HepG2 (cell line): ENCODE results near the gene ZNF229. TPM values are rescaled to one million over a fixed set of nuclear protein-coding genes. Genes with fewer than 3 reads are reported as not detected.

Source experiments
- ATAC-seq: fragments of 200-7000 bp; cut with Tn5 transposase; 3 replicates; pipeline ENCODE4 v1.9.1; 2020; ENCODE audit warnings: mild to moderate bottlenecking, moderate library complexity
- Bru-seq: library from RNA; stranded (reverse); fragments of 400-500 nt; gene quantifications from one replicate; lab custom pipeline; 2021; lab: Mats Ljungman, UMichigan
- BruChase-seq, 2 experiments: library from RNA; stranded (reverse); fragments of 400-500 nt; gene quantifications; one replicate each; lab custom pipeline; 2021; lab: Mats Ljungman, UMichigan
- BruUV-seq: library from RNA; stranded (reverse); fragments of 400-500 nt; replicated peaks from 2 replicates; lab custom pipeline; 2021; lab: Mats Ljungman, UMichigan
- CTCF ChIA-PET: fragments of 300-600 bp; formaldehyde crosslinking; extraction: SDS; loops from one replicate; lab custom pipeline; 2021; ENCODE audit warnings: low total read pairs, inconsistent platforms, low intra/inter-chr PET ratio; lab: Yijun Ruan, JAX
- POLR2A ChIA-PET: fragments of 350-600 bp; sonication (Branson Sonifier 250); formaldehyde crosslinking; loops from one replicate; lab custom pipeline; 2020; ENCODE audit warnings: antibody characterized with exemption, inconsistent platforms; lab: Yijun Ruan, JAX
- DNase-seq: peaks from one replicate; pipeline ENCODE4 v3.0.0-alpha.2; 2015; ENCODE audit warnings: low spot score
- FAIRE-seq: peaks from 3 replicates; lab custom pipeline; 2011; peaks lifted over from hg19 to GRCh38; lab: Jason Lieb, UNC
- H2AFZ ChIP-seq: one replicate; pipeline ENCODE4 v1.6.1; 2011; ENCODE audit warnings: low read length, inconsistent platforms
- H3K27ac ChIP-seq: fragments of 300-600 bp; 3 replicates; pipeline ENCODE4 v1.8.0; 2011; ENCODE audit warnings: mixed run types, mild to moderate bottlenecking, mixed read lengths, low read length, inconsistent platforms; ENCODE audit not compliant: insufficient read depth; ENCODE audit errors: extremely low read length
- H3K27me3 ChIP-seq, 2 experiments: fragments of 200-600 bp in 1 of 2; 2 replicates in 1 of 2; 3 replicates in 1 of 2; pipeline versions ENCODE4 v1.6.0 to v1.8.0; 2011; ENCODE audit warnings: low read length in 2 of 2, mild to moderate bottlenecking in 2 of 2, moderate library complexity in 2 of 2, inconsistent platforms in 1 of 2; ENCODE audit not compliant: insufficient read depth in 2 of 2, control insufficient read depth in 1 of 2
- H3K36me3 ChIP-seq, 2 experiments: fragments of 200-600 bp in 1 of 2; replicated peaks in 1 of 2; 2 replicates in 1 of 2; 3 replicates in 1 of 2; pipeline versions ENCODE4 v1.5.1 to v1.8.0; 2011; ENCODE audit warnings: low read length in 2 of 2, inconsistent platforms in 1 of 2; ENCODE audit not compliant: insufficient read depth in 2 of 2, control insufficient read depth in 1 of 2
- H3K4me1 ChIP-seq: 2 replicates; pipeline ENCODE4 v1.5.1; 2012; ENCODE audit warnings: low read length, inconsistent platforms; ENCODE audit not compliant: insufficient read depth
- H3K4me2 ChIP-seq: 2 replicates; pipeline ENCODE4 v1.6.0; 2011; ENCODE audit warnings: low read depth, low read length, inconsistent platforms
- H3K4me3 ChIP-seq, 3 experiments: fragments of 200-600 bp in 1 of 3; sonication (generic), shearing (Covaris generic) in 1 of 3; replicated peaks in 1 of 3; 2 replicates each; pipeline ENCODE4 v1.5.1; 2011 to 2016; ENCODE audit warnings: low read length in 3 of 3, inconsistent platforms in 2 of 3, low read depth in 2 of 3, mild to moderate bottlenecking in 2 of 3, control low read depth in 1 of 3, mixed read lengths in 1 of 3; ENCODE audit not compliant: insufficient read depth in 1 of 3
- H3K79me2 ChIP-seq: one replicate; pipeline ENCODE4 v1.6.1; 2011; ENCODE audit warnings: low read length, inconsistent platforms; ENCODE audit not compliant: insufficient read depth
- H3K9ac ChIP-seq: 2 replicates; pipeline ENCODE4 v1.6.0; 2011; ENCODE audit warnings: mild to moderate bottlenecking, low read depth, low read length, inconsistent platforms; ENCODE audit not compliant: insufficient read depth
- H3K9me3 ChIP-seq: 2 replicates; pipeline ENCODE4 v1.5.1; 2012; ENCODE audit warnings: mild to moderate bottlenecking, low read length
- H4K20me1 ChIP-seq: 2 replicates; pipeline ENCODE4 v1.6.0; 2011; ENCODE audit warnings: inconsistent platforms, mild to moderate bottlenecking, low read length, moderate library complexity; ENCODE audit not compliant: insufficient read depth
- GABPA ChIP-seq, 2 experiments: IDR thresholded peaks; 2 replicates each; pipeline ENCODE4 v1.6.1; 2011 to 2016; ENCODE audit warnings: low read depth in 2 of 2, low read length in 1 of 2, missing biosample characterization in 1 of 2, missing genetic modification characterization in 1 of 2
- GABPB1 ChIP-seq: IDR thresholded peaks from 2 replicates; pipeline ENCODE4 v1.6.1; 2016; ENCODE audit warnings: mild to moderate bottlenecking, missing genetic modification reagents, moderate library complexity, missing compliant biosample characterization
- SETDB1 ChIP-seq: sonication (generic); formaldehyde crosslinking; IDR thresholded peaks from 2 replicates; pipeline ENCODE4 v1.5.1; 2020; ENCODE audit warnings: missing genetic modification reagents, mild to moderate bottlenecking, borderline replicate concordance
- THAP11 ChIP-seq: IDR thresholded peaks from 2 replicates; pipeline ENCODE4 v1.6.1; 2016; ENCODE audit warnings: missing biosample characterization, missing genetic modification reagents
- ZNF143 ChIP-seq: sonication (generic); formaldehyde crosslinking; IDR thresholded peaks from 2 replicates; pipeline ENCODE4 v1.4.0; 2020; ENCODE audit warnings: missing genetic modification reagents
- ZNF644 ChIP-seq: IDR thresholded peaks from 2 replicates; pipeline ENCODE4 v1.6.1; 2016; ENCODE audit warnings: low read depth
- WGBS: methylation state at CpG from one replicate; pipeline ENCODE4 v1.1.6; 2017; ENCODE audit warnings: low lambda C conversion rate; 5-methylcytosine and 5-hydroxymethylcytosine counted together
- in situ Hi-C: cut with HindIII; loops from 2 replicates; pipeline ENCODE4 v1.10.0; 2017; ENCODE audit warnings: low pct_unique_long_range_greater_than_20kb; ENCODE audit not compliant: extremely low pct_ligation_motif_present
- intact Hi-C: fragments of 100-400 bp; cut with micrococcal nuclease; formaldehyde crosslinking; loops from one replicate; pipeline ENCODE4 v1.10.0; 2022; ENCODE audit not compliant: unreplicated experiment
- long read RNA-seq, 2 experiments: library from RNA in 1 of 2; library from polyadenylated mRNA in 1 of 2; stranded (forward) in 1 of 2; unstranded in 1 of 2; transcript quantifications; one replicate each; pipeline ENCODE4 v2.0.0, GENCODE V29; 2019 to 2022
- polyA minus RNA-seq, 3 experiments: library from RNA; depleted of rRNA, polyadenylated mRNA; stranded (reverse); fragments of >200 nt; gene quantifications; 2 replicates each; pipeline ENCODE4 v1.2.3, GENCODE V29; 2011; ENCODE audit warnings: low replicate concordance in 1 of 3
- polyA plus RNA-seq, 8 experiments: library from polyadenylated mRNA; depleted of rRNA in 3 of 8; stranded (reverse) in 7 of 8; unstranded in 1 of 8; fragments of >200 nt; fragmentation: Illumina TruSeq in 4 of 8; extraction: Trizol in 4 of 8; gene quantifications; 2 replicates each; pipeline versions ENCODE4 v1.2.1 to v1.2.3, GENCODE V29; 2011 to 2016; ENCODE audit warnings: low read depth in 4 of 8, missing spikeins in 1 of 8, mixed read lengths in 1 of 8; ENCODE audit not compliant: insufficient read depth in 1 of 8
- total RNA-seq, 5 experiments: library from RNA; depleted of rRNA; stranded (reverse); fragments of >200 nt; fragmentation: Illumina TruSeq; extraction: Trizol; gene quantifications; 2 replicates each; pipeline ENCODE4 v1.2.3, GENCODE V29; 2016; ENCODE audit warnings: low read depth in 1 of 5

The ZNF229 gene
- total RNA-seq (2016; rRNA removed; fragmentation: Illumina TruSeq; extraction: Trizol) (0.11 and 0.52 TPM in 2 replicates), polyA plus RNA-seq (2011; rRNA removed) (0.01 and 0.05 TPM in 2 replicates), polyA minus RNA-seq (2011; rRNA and poly(A)+ RNA removed; ENCODE audit: low replicate concordance) (3.5 TPM in 1 of 2 replicates, not detected in the other), Bru-seq, nascent RNA (percentile 25 among the genes with signal in this experiment), BruChase-seq, experiment 1, labeled RNA remaining after a 6-hour chase (percentile 31 among the genes with signal in this experiment), BruChase-seq, experiment 2, labeled RNA remaining after a 2-hour chase (percentile 34 among the genes with signal in this experiment)
- not detected in 2 replicates for total RNA-seq (2016; cell fraction: cytosol; rRNA removed; fragmentation: Illumina TruSeq; extraction: Trizol; ENCODE audit: low read depth)
- 0.15 and 0.65 TPM in 2 replicates for total RNA-seq (2016; cell fraction: insoluble cytoplasmic fraction; rRNA removed; fragmentation: Illumina TruSeq; extraction: Trizol)
- total RNA-seq (2016; cell fraction: membrane; rRNA removed; fragmentation: Illumina TruSeq; extraction: Trizol) = 0.07 and 0.28 TPM in 2 replicates
- 0.09 and 0.16 TPM in 2 replicates for total RNA-seq (2016; cell fraction: nucleus; rRNA removed; fragmentation: Illumina TruSeq; extraction: Trizol)
- 0.04 TPM in 2 replicates for polyA plus RNA-seq (2011; cell fraction: cytosol; rRNA removed)
- polyA plus RNA-seq (2011; cell fraction: nucleus; rRNA removed) = 0.10 and 0.18 TPM in 2 replicates
- 0.12 TPM in 1 of 2 replicates, not detected in the other for polyA plus RNA-seq (2012)
- not detected in 2 replicates for polyA plus RNA-seq (2016; cell fraction: cytosol; fragmentation: Illumina TruSeq; extraction: Trizol; ENCODE audit: low read depth)
- 0.10 and 0.11 TPM in 2 replicates for polyA plus RNA-seq (2016; cell fraction: insoluble cytoplasmic fraction; fragmentation: Illumina TruSeq; extraction: Trizol; ENCODE audit: low read depth)
- polyA plus RNA-seq (2016; cell fraction: membrane; fragmentation: Illumina TruSeq; extraction: Trizol; ENCODE audit: low read depth) = 0.03 TPM in 1 of 2 replicates, not detected in the other
- 0.19 and 0.44 TPM in 2 replicates for polyA plus RNA-seq (2016; cell fraction: nucleus; fragmentation: Illumina TruSeq; extraction: Trizol; ENCODE audit: insufficient read depth, low read depth)
- not detected in 2 replicates for polyA minus RNA-seq (2011; cell fraction: cytosol; rRNA and poly(A)+ RNA removed)
- polyA minus RNA-seq (2011; cell fraction: nucleus; rRNA and poly(A)+ RNA removed) = 0.25 and 0.64 TPM in 2 replicates
- long read RNA-seq, experiment 1 = 0 reads
- long read RNA-seq, experiment 2 = 0 reads

DNA sequence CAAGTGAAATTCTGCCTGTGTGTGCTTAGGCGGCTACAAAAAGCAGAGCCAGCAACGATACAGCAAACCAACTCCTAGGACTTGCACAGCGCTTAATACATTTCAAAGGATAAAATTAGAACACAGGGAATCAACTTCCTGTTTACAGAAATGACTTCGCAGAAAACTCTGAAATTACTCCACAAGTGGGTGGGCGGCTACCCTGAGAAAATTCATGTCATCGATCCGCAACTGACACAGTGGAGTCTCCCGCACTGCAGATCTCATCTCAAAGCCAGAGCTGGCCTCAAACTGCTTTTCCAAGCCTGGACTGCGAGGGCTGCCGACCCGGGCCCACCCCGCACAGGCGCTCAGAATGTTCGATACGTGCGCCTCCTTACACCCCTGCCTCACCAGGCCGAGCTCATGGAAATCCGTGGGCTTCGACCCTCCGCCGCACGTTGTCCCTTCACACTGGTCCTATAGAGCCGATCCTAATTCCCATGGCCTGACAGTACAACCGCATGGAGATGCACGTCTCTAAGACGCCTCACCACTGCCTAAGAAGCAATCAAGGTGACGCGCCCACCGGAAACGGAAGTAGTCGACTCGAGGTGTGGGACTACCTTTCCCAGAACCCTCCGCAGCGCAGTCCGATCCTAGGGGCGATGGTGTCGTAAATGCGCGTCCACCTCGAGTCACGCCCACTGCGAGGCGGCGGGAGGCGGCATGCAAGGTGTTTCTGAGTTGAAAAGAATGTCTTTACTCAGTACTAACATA is at the start of gene ZNF229:
Gene ZNF229 (minus strand): TSS at position 557 of the 759 bp plus-strand sequence. CDS start 5,625 bp downstream, outside the sequence.
- FAIRE-seq (no peak), ATAC-seq (no peak)
- intact Hi-C loops = no loop called here
- no peaks in the 10 kb centered on the region for H3K4me1 ChIP-seq
- TF ChIP-seq GABPB1 = peak; percentile 73
- TF ChIP-seq GABPA (IDR thresholded peaks at IDR 0.05; ENCODE audit: low read depth, low read length) = peak; percentile 68
- TF ChIP-seq GABPA (CRISPR knock-in tag; IDR thresholded peaks at IDR 0.05; ENCODE audit: low read depth) = peak; percentile 72
- peak; percentile 81 for TF ChIP-seq ZNF143 (CRISPR knock-in tag)
- peak; percentile 86; the same call in 1 of the 2 replicates for TF ChIP-seq SETDB1 (CRISPR knock-in tag)
- peak; percentile 75 for TF ChIP-seq THAP11 (CRISPR knock-in tag)
- no peak for TF ChIP-seq ZNF644 (CRISPR knock-in tag)
- TF ChIP-seq, all 625 proteins: peak for 5
- no peak within 1 kb of the TSS for H2AFZ ChIP-seq
- no TSS peak for BruUV-seq
- DNase-seq = peak; percentile 12
- H3K4me2 ChIP-seq = peak within 1 kb of the TSS; percentile 38
- no peak within 1 kb of the TSS for H3K9ac ChIP-seq
- ChIA-PET POLR2A (no interaction called here), CTCF (no interaction called here)
- no peaks in the 10 kb centered on the region for H4K20me1 ChIP-seq
- no peaks in the 10 kb centered on the region for H3K36me3 ChIP-seq
- H3K79me2 ChIP-seq = no peaks in the 10 kb centered on the region
- H3K27me3 ChIP-seq = no peaks in the 10 kb centered on the region
- 47% methylated on average over 26 of the region's 45 CpGs for WGBS
- peaks cover 95% of the 10 kb centered on the region for H3K9me3 ChIP-seq
- no peak within 1 kb of the TSS for H3K27ac ChIP-seq
- H3K4me3 ChIP-seq = no peak within 1 kb of the TSS; a peak in 1 of 6 replicates
- in situ Hi-C loops = no loop called here
